Astrocyte (in vitro differentiated cells and primary cell): Measurements from ENCODE around the gene JAKMIP1.

ENCODE experiments used
- EZH2 ChIP-seq: IDR thresholded peaks from 2 replicates; pipeline ENCODE4 v1.6.1; 2012; ENCODE audit warnings: mild to moderate bottlenecking, low read length, inconsistent platforms; ENCODE audit not compliant: insufficient read depth
- TF ChIP-seq, protein P1 (sequence below): IDR thresholded peaks from 2 replicates; pipeline ENCODE4 v1.5.1; 2011; ENCODE audit warnings: low read depth, mild to moderate bottlenecking, inconsistent platforms, low read length, moderate library complexity; ENCODE audit not compliant: insufficient read depth

DNA sequence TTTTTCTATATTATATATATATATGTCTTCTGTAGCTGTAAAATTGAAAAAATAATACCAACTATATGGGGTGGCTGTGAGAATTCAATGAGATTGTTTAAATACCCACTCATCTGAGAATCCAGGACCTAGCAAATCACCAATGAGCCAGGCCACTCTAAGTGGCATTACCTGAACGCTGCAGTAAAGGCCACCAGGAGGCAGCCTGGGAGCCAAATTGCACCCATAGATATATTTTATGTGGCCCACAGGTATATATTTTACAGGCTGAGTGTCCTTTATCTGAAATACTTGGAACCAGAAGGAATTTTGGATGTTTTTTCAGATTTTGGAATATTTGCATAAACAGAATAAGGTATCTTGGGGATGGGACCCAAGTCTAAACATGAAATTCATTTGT, 124.0 kb downstream of the JAKMIP1 start:
- TF ChIP-seq EZH2, result no peak
- TF ChIP-seq, protein P1, sequence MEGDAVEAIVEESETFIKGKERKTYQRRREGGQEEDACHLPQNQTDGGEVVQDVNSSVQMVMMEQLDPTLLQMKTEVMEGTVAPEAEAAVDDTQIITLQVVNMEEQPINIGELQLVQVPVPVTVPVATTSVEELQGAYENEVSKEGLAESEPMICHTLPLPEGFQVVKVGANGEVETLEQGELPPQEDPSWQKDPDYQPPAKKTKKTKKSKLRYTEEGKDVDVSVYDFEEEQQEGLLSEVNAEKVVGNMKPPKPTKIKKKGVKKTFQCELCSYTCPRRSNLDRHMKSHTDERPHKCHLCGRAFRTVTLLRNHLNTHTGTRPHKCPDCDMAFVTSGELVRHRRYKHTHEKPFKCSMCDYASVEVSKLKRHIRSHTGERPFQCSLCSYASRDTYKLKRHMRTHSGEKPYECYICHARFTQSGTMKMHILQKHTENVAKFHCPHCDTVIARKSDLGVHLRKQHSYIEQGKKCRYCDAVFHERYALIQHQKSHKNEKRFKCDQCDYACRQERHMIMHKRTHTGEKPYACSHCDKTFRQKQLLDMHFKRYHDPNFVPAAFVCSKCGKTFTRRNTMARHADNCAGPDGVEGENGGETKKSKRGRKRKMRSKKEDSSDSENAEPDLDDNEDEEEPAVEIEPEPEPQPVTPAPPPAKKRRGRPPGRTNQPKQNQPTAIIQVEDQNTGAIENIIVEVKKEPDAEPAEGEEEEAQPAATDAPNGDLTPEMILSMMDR, result no peak
